Measurements from ENCODE around the gene ADGRD2. TPM values are rescaled to one million over a fixed set of nuclear protein-coding genes. Genes with fewer than 3 reads are reported as not detected.

The ADGRD2 gene
- total RNA-seq, 2 donors from 2014 or later: 1.0 to 4.0 TPM

- 79% methylated on average over 14 of the region's 14 CpGs for WGBS
Observed at GRCh38 chr9:124475868-124476690, 25.8 kb downstream of the ADGRD2 start.

GRCh38 chr9:124477211-124477647 is 27.0 kb downstream of the ADGRD2 start:
- no peak overlapping the region for H3K4me3 ChIP-seq
- intact Hi-C loops (cut with DNase I): no loop called here
- H3K9me3 ChIP-seq: no peaks in the 10 kb centered on the region
- no peak overlapping the region for H3K27ac ChIP-seq
- 45% methylated on average over 13 of the region's 19 CpGs for WGBS
- TF ChIP-seq CTCF (IDR thresholded peaks at IDR 0.05): no peak
- no peak for TF ChIP-seq POLR2AphosphoS5 (IDR thresholded peaks at IDR 0.05)
- no peak for TF ChIP-seq POLR2A (IDR thresholded peaks at IDR 0.05)
- H3K27me3 ChIP-seq (replicated peaks; ENCODE audit: insufficient read depth): peaks cover 20% of the 10 kb centered on the region
- no peaks in the 10 kb centered on the region for H3K4me1 ChIP-seq (replicated peaks)
- H3K36me3 ChIP-seq: no peaks in the 10 kb centered on the region
- no peak for DNase-seq (ENCODE audit: low spot score)

More at GRCh38 chr9:124475868-124476690, 25.8 kb downstream of the ADGRD2 start:
- Histone ChIP-seq H3K27ac (no peak overlapping the region), H3K4me1 (replicated peaks) (no peaks in the 10 kb centered on the region), H3K9me3 (no peaks in the 10 kb centered on the region), H3K4me3 (no peak overlapping the region), H3K27me3 (replicated peaks; ENCODE audit: insufficient read depth) (peaks cover 20% of the 10 kb centered on the region), H3K36me3 (no peaks in the 10 kb centered on the region)
- intact Hi-C loops (cut with DNase I): no loop called here
- DNase-seq (ENCODE audit: low spot score): no peak
- TF ChIP-seq POLR2A (IDR thresholded peaks at IDR 0.05) (no peak), CTCF (IDR thresholded peaks at IDR 0.05) (no peak), POLR2AphosphoS5 (IDR thresholded peaks at IDR 0.05) (no peak)

- Histone ChIP-seq H3K27ac (no peak overlapping the region), H3K4me1 (replicated peaks) (no peaks in the 10 kb centered on the region), H3K27me3 (replicated peaks; ENCODE audit: insufficient read depth) (peaks cover 20% of the 10 kb centered on the region), H3K36me3 (no peaks in the 10 kb centered on the region), H3K4me3 (no peak overlapping the region), H3K9me3 (no peaks in the 10 kb centered on the region)
- no peak for TF ChIP-seq POLR2A (IDR thresholded peaks at IDR 0.05)
- no peak for TF ChIP-seq CTCF (IDR thresholded peaks at IDR 0.05)
- TF ChIP-seq POLR2AphosphoS5 (IDR thresholded peaks at IDR 0.05): no peak
- intact Hi-C loops (cut with DNase I): no loop called here
- 9% methylated on average over 17 of the region's 53 CpGs for WGBS
- no peak for DNase-seq (ENCODE audit: low spot score)
Observed at GRCh38 chr9:124477648-124478285, 27.5 kb downstream of the ADGRD2 start.

- no peak for DNase-seq (ENCODE audit: low spot score)
- TF ChIP-seq POLR2A (IDR thresholded peaks at IDR 0.05): no peak
- no peak for TF ChIP-seq POLR2AphosphoS5 (IDR thresholded peaks at IDR 0.05)
- no peak for TF ChIP-seq CTCF (IDR thresholded peaks at IDR 0.05)
- Histone ChIP-seq H3K4me1 (replicated peaks) (no peaks in the 10 kb centered on the region), H3K4me3 (no peak overlapping the region), H3K27ac (no peak overlapping the region), H3K9me3 (no peaks in the 10 kb centered on the region), H3K36me3 (no peaks in the 10 kb centered on the region), H3K27me3 (replicated peaks; ENCODE audit: insufficient read depth) (peaks cover 20% of the 10 kb centered on the region)
- WGBS: 50% methylated on average over 12 of the region's 12 CpGs
- intact Hi-C loops (cut with DNase I): no loop called here
Observed at GRCh38 chr9:124478354-124478753, 28.1 kb downstream of the ADGRD2 start.
